Transverse colon (tissue), 4 donors: ENCODE results near the gene RGS3.

Source experiments
- EP300 ChIP-seq: sonication (generic); formaldehyde crosslinking; IDR thresholded peaks from one replicate; pipeline ENCODE4 v1.6.1; 2017; ENCODE audit warnings: antibody characterized with exemption, low read depth
- POLR2A ChIP-seq: fragments of 450-650 bp; IDR thresholded peaks from one replicate; pipeline ENCODE4 v1.6.1; 2016; ENCODE audit warnings: antibody characterized with exemption, mild to moderate bottlenecking, moderate library complexity
- POLR2AphosphoS5 ChIP-seq, 3 donors: sonication (generic); formaldehyde crosslinking; IDR thresholded peaks; one replicate each; pipeline ENCODE4 v1.6.1; 2016; ENCODE audit warnings: antibody characterized with exemption in 3 of 3
- TF ChIP-seq, protein P1 (sequence below), 5 experiments: fragments of 200-600 bp in 3 of 5; fragments of 450-650 bp in 2 of 5; sonication (generic) in 3 of 5; IDR thresholded peaks; 1 replicate in 2 of 5; 2 replicates in 3 of 5; pipeline ENCODE4 v1.5.1; 2016 to 2017; ENCODE audit warnings: antibody characterized with exemption in 5 of 5, inconsistent platforms in 3 of 5, mild to moderate bottlenecking in 2 of 5, moderate library complexity in 1 of 5

DNA sequence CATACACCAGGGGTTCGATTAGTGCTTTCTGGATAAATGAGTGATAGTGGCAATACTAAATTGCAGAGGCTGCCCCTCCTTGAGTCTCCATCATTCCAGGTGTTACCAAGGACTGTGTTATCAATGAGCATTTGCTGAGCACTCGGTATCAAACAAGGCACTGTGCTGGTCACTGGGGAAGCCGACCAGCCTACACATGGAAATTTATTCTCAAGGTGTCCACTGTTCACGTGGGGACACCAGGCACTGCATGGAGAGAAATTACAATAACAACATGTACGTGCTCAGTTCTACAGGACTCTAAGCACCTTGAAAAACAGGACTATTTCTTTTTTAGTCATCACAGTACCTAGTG is 22.2 kb downstream of the RGS3 start:
- TF ChIP-seq POLR2A (no peak), POLR2AphosphoS5 (IDR thresholded peaks at IDR 0.05) (no peak), EP300 (no peak)
- TF ChIP-seq, protein P1, sequence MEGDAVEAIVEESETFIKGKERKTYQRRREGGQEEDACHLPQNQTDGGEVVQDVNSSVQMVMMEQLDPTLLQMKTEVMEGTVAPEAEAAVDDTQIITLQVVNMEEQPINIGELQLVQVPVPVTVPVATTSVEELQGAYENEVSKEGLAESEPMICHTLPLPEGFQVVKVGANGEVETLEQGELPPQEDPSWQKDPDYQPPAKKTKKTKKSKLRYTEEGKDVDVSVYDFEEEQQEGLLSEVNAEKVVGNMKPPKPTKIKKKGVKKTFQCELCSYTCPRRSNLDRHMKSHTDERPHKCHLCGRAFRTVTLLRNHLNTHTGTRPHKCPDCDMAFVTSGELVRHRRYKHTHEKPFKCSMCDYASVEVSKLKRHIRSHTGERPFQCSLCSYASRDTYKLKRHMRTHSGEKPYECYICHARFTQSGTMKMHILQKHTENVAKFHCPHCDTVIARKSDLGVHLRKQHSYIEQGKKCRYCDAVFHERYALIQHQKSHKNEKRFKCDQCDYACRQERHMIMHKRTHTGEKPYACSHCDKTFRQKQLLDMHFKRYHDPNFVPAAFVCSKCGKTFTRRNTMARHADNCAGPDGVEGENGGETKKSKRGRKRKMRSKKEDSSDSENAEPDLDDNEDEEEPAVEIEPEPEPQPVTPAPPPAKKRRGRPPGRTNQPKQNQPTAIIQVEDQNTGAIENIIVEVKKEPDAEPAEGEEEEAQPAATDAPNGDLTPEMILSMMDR (IDR thresholded peaks at IDR 0.05): no peak
